Activated CD4-positive, alpha-beta T cell treated with anti-CD3 and anti-CD28 coated beads, Interleukin-2, amount 50 U/mL, for 16 hours (primary cell): ENCODE results near the gene MDP1.

Experiments used
- DNase-seq: peaks from one replicate; pipeline ENCODE4 v3.0.0-alpha.2; 2020

MDP1 gene

DNA sequence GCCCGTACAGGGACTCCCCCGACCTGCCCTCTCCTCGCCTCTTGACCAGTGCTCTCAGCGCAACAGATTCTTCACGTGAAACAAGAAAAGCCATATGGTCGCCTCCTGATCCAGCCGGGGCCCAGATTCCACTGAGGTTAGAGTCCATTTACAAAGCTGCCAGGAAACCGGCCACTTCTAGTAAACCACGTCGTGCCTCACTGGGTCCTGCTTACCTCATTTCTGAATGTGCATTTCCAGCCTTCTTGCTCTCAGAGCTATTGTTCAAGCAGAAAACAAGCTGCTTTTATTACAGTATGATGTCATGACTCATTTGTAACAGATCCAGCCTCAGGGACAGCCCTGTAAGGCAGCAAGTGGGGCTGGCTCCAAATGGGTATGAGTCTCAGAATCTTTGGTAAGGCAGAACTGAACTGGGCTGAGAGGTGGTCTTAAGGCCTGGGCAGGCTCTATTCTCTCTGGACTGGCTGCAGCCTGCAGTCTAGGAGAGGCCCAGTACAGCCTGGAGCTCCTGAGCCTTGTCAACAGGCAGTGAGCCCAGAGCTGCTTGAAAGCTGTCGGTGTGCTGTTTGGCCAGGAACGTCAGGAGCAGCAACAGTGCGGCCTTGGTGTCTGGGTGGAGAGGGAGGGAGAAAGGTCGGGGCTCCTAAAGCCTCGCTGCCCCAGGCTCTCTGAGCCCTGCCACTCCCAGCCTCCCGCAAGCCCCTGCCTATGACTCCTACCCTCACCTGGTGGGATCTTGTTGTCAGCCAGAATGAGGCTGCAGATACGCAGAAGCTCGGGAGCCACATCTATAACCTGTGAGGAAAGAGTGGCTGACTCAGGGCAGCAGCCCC, 35.7 kb downstream of the MDP1 start:
- DNase-seq, result no peak

DNA sequence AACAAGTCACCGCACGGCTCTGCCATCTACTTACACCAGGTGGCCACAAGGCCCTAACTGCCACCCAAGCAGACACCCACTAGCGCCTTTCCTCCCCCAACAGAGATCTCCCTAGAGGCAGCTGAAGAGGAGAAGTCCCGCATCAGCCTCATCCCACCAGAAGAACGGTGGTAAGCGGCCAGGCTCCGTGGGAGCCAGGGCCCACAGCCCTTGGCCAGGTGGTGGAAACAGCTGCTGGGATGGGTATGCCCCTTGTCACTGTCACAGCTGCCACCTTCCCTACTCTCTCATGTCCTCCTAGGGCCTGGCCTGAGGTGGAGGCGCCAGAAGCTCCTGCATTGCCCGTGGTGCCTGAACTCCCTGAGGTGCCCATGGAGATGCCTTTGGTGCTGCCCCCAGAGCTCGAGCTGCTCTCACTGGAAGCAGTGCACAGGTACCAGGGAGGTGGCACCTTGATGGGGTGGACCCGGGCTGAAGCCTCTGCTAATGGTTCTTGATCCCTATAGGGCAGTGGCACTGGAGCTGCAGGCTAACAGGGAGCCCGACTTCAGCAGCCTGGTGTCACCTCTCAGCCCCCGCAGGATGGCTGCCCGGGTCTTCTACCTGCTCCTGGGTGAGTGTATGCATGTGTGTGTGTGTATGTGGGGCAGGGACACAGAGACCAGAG, 36.4 kb downstream of the MDP1 start:
- no peak for DNase-seq

DNA sequence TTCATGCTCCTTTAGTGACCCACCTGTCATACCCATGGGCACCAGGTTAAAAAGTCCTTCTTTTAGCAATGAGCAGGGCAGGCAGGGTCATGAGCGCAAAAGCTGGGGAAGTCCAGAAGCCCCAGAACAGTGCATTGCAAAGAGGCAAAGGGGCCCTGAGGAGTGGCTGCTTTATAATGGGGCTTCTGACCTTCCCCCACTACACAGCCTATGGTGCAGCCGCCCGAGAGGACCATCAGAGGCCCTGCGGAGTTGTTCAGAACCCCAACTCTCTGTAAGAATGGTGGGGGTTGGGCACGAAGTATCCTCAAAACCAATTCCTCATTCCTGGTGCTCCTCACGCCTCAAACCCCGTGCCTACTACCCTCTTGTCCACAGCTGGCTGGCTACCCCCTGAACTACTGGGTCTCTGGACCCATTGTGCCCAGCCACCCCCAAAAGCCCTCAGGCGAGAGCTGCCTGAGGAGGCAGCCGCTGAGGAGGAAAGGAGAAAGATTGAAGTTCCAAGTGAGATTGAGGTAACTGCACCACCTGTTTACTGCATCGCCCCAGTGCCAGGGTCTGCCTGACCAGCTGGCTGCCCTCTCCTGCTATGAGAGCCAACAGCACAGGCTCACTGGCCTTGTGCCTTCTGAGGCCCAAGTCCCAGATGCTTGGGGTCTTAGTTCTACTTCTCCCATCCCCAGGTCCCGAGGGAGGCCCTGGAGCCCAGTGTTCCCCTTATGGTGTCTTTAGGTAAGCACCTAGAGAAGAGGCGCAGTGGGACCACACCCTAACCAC, 37.3 kb downstream of the MDP1 start:
- no peak for DNase-seq

DNA sequence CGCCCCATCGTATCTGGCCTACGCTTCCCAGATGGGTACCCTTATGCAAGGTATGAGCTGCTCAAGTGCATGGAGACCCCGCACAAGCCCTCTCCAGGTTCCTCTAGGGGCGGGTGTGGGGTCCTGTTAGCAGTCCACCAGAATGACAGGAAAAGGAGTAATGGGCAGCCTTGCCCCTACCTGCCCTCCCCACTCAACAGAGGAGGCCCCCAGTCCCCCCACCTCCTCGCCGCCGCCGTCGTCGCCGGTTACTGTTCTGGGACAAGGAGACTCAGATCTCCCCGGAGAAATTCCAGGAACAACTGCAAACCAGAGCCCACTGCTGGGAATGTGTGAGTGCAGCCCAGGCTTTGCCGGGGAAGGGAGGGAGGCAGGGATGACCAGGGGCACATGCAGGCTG, 38.0 kb downstream of the MDP1 start:
- no peak for DNase-seq

GRCh38 chr14:24177041-24177825, 38.6 kb downstream of the MDP1 start:
- DNase-seq, result no peak

GRCh38 chr14:24176599-24176998, 39.3 kb downstream of the MDP1 start:
- DNase-seq, result no peak

- DNase-seq, result no peak
Measured at GRCh38 chr14:24172871-24173281, 43.0 kb downstream of the MDP1 start.

GRCh38 chr14:24172261-24172860, 43.5 kb downstream of the MDP1 start:
- no peak for DNase-seq

DNA sequence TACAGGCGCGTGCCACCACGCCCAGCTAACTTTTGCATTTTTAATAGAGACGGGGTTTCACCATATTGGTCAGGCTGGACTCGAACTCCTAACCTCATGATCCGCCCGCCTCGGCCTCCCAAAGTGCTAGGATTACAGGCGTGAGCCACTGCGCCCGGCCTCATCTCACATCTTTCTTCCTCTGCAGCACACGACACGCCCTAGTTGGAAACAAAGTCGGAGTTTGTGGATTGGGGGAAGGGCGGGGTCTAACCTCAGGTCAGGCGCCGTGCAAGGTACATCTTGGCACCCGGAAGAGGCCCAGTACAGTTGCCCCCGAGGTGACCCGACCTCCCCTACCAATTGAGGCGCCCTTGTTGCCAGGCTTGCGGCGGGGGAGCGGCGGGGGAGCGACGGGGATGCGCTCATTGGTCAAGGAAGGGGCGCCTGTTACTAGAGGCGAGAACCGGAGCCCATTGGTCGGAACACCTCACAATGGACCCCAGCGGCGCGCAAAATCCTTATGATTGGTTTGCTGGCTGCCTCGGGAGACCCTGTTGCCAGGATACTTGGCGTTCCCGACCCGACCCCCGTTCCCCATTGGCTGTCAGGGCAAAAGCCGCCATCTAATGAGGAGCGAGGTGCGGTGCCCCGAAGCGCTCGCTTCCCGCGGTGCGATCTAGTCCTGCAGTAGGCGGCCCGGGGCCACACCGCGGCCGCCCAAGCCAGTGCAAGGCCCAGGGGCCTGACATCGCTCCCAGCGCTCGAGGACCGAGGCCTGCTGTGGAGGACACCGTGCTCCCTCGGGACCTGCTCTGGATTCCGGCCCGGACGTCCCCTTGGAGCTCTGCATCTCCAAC, 44.2 kb downstream of the MDP1 start, which contains the start of gene REC8:
Gene REC8 (plus strand): TSS at position 659 of the 839 bp plus-strand sequence. CDS start 473 bp downstream, outside the sequence.
- DNase-seq, result peak; percentile 70

DNA sequence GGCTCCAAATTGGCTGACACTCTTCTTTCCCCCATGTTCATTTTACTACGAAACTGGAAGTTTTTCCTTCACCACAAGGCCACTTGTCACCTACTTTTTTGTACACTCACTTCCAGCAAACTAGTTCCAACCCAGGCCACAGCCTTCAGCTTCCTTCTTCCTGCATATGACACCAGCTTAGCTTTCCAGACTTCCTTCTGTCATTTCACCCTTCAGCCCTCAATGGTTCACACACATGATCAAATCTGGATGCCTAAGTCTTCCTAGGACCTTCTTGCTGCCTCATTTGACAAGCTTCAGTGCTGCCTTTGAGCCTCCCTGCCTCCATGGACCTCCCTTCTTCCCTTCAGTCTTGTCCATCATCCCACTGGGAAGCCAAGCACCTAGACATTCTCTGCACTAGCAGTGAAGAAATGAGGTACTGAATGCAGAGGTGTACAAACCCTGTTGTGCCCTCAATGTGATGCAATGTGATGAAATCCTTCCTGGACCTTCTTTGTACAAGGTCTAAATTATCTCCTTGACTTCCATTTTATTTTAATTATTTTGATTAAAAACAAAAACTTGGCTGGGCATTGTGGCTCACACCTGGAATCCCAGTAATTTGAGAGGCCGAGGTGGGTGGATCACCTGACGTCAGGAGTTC, 48.3 kb downstream of the MDP1 start:
- no peak for DNase-seq

GRCh38 chr14:24165785-24166184, 50.1 kb downstream of the MDP1 start:
- no peak for DNase-seq

GRCh38 chr14:24164518-24164991, 51.3 kb downstream of the MDP1 start:
- no peak for DNase-seq
